Uterus (tissue), 4 donors: ENCODE data around the gene PHIP. TPM values are rescaled to one million over a fixed set of nuclear protein-coding genes. Genes with fewer than 3 reads are reported as not detected.

Source experiments
- DNase-seq, 2 donors: peaks; one replicate each; pipeline ENCODE4 v3.0.0-alpha.2; 2019 to 2020
- H3K27ac ChIP-seq, 2 donors: fragments of 200-600 bp; sonication (generic); 1 replicate in 1 of 2; 2 replicates in 1 of 2; pipeline ENCODE4 v1.5.1; 2016 to 2018
- H3K27me3 ChIP-seq, 2 donors: fragments of 200-600 bp; sonication (generic); one replicate each; pipeline ENCODE4 v1.5.1; 2018 to 2019; ENCODE audit warnings: control low read depth in 1 of 2
- H3K36me3 ChIP-seq, 2 donors: fragments of 200-600 bp; sonication (generic); one replicate each; pipeline ENCODE4 v1.5.1; 2019; ENCODE audit warnings: control low read depth in 1 of 2
- H3K4me1 ChIP-seq, 2 donors: fragments of 200-600 bp; sonication (generic); one replicate each; pipeline ENCODE4 v1.5.1; 2018 to 2019; ENCODE audit warnings: control low read depth in 1 of 2
- H3K4me3 ChIP-seq, 2 donors: fragments of 200-600 bp; sonication (generic); 1 replicate in 1 of 2; 2 replicates in 1 of 2; pipeline ENCODE4 v1.5.1; 2018 to 2019; ENCODE audit warnings: mild to moderate bottlenecking in 1 of 2
- H3K9me3 ChIP-seq, 2 donors: fragments of 200-600 bp; sonication (generic); one replicate each; pipeline ENCODE4 v1.5.1; 2019; ENCODE audit warnings: control low read depth in 1 of 2
- CTCF ChIP-seq, 4 experiments: fragments of 200-600 bp in 2 of 4; fragments of 450-650 bp in 2 of 4; sonication (generic) in 2 of 4; IDR thresholded peaks; one replicate each; pipeline ENCODE4 v1.5.1; 2016 to 2019; ENCODE audit warnings: antibody characterized with exemption in 4 of 4, mild to moderate bottlenecking in 2 of 4, moderate library complexity in 1 of 4
- POLR2A ChIP-seq, 2 donors: fragments of 450-650 bp; IDR thresholded peaks; one replicate each; pipeline ENCODE4 v1.6.1; 2016; ENCODE audit warnings: antibody characterized with exemption in 2 of 2, mild to moderate bottlenecking in 1 of 2, moderate library complexity in 1 of 2
- intact Hi-C: fragments of 100-400 bp; cut with DNase I; formaldehyde crosslinking; loops from one replicate; pipeline ENCODE4 v1.15.1; 2023; ENCODE audit warnings: low total_unique reads
- total RNA-seq, 4 donors: library from RNA; depleted of rRNA in 3 of 4; stranded (reverse); fragments of >200 nt in 3 of 4; gene quantifications; one replicate each; pipeline versions ENCODE4 v1.1.0 to v1.2.4, GENCODE V29; 2014 to 2023
- donor health status: DM: yes; HTN: yes; CAD: no.

Gene PHIP
- total RNA-seq, 4 donors from 2014 or later, result 40.6 to 85.3 (median 53.9) TPM

- DNase-seq, result no peak
- TF ChIP-seq CTCF (IDR thresholded peaks at IDR 0.05), result no peak
- TF ChIP-seq POLR2A (IDR thresholded peaks at IDR 0.05), result no peak
- intact Hi-C loops, result no loop called here
- H3K9me3 ChIP-seq, result peaks cover 0 to 11% of the 10 kb centered on the region in 2 donors
- H3K27me3 ChIP-seq, result no peaks in the 10 kb centered on the region
- no peak overlapping the region for H3K27ac ChIP-seq
- no peak overlapping the region for H3K4me3 ChIP-seq
- no peaks in the 10 kb centered on the region for H3K4me1 ChIP-seq
- H3K36me3 ChIP-seq, result no peaks in the 10 kb centered on the region
These were observed 160.3 kb downstream of the PHIP start for GRCh38 chr6:78917788-78918187.

GRCh38 chr6:78916411-78916810, 161.6 kb downstream of the PHIP start:
- Histone ChIP-seq H3K4me1 (no peaks in the 10 kb centered on the region), H3K27ac (no peak overlapping the region), H3K36me3 (no peaks in the 10 kb centered on the region), H3K4me3 (no peak overlapping the region), H3K9me3 (peaks cover 0 to 11% of the 10 kb centered on the region in 2 donors), H3K27me3 (no peaks in the 10 kb centered on the region)
- intact Hi-C loops, result no loop called here
- TF ChIP-seq CTCF (IDR thresholded peaks at IDR 0.05) (no peak), POLR2A (IDR thresholded peaks at IDR 0.05) (no peak)
- DNase-seq, result no peak

DNA sequence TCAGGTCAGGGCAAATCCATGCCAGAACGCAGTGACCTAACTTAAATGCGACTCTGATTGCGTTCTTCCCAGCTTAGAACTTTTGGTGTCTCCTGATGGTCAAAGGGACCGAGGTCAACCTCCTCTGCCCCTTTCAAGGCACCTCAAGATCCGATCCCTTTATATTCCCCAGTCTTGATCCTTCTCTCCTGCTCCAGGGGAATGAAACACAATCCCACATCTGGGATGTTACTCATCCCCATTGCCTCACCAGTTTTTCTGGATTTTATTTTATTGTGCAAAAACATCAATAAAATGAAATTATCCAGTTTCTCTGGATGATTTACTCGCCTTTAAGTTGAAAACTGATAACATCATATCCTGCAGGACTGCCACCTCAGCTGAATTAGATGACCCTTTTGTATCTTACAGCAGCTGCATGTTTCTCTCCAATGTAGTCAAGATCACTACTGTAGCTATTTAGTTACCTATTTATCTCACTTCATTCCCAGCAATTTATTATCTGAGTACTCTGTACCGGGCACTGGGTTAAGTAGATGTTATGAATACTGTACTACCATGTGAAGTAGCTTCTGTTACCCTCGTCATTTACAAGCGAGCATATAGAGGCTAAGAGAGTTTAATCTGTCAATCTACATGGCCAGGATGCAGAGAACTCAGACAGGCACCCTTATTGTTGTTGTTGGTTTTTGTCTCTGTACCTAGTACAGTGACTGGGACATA, 166.7 kb downstream of the PHIP start:
- intact Hi-C loops, result no loop called here
- H3K4me3 ChIP-seq, result peak overlapping the region in 1 of 2 donors; percentile 53
- no peak overlapping the region for H3K27ac ChIP-seq
- no peaks in the 10 kb centered on the region for H3K27me3 ChIP-seq
- TF ChIP-seq POLR2A (IDR thresholded peaks at IDR 0.05) (no peak), CTCF (IDR thresholded peaks at IDR 0.05) (no peak)
- DNase-seq, result no peak
- H3K4me1 ChIP-seq, result no peaks in the 10 kb centered on the region
- H3K36me3 ChIP-seq, result no peaks in the 10 kb centered on the region
- H3K9me3 ChIP-seq, result no peaks in the 10 kb centered on the region

DNA sequence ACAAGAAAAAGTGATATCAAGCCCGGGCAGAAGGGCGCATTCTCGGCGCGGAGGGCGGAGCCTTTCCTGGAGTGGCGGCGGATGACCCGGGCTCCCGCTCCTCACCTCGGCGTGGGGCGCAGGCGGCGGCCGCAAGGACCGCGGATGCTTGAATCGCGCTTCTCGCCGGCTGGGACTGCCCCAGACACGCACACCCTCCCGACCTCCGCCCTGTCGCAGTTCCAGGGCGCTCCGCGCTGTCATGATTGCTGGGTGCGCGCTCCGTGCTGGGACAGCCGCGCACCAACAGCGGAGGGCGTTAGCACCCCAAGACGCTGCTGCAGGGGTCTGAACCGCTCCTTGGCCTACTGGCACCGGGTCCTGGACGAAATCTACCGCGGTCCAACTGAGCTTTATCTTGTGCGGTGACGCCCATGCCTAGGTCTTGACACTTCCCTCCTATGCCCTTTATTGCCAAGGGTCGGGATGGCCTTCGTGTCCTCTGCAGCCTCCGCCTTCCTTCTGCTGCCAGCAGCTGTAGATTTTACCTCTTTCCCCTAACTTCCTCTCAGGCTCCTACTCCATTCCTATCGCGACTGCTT, 167.4 kb downstream of the PHIP start:
- Histone ChIP-seq H3K27ac (no peak overlapping the region), H3K27me3 (no peaks in the 10 kb centered on the region)

More for the DNA sequence above, 167.4 kb downstream of the PHIP start:
- intact Hi-C loops, result no loop called here
- Histone ChIP-seq H3K4me3 (peak overlapping the region; percentile 33 to 53), H3K4me1 (no peaks in the 10 kb centered on the region), H3K36me3 (no peaks in the 10 kb centered on the region), H3K9me3 (no peaks in the 10 kb centered on the region)
- peak in 1 of 2 donors; percentile 16 for DNase-seq
- TF ChIP-seq CTCF (IDR thresholded peaks at IDR 0.05) (no peak), POLR2A (IDR thresholded peaks at IDR 0.05) (no peak)
